K562 (cell line): Measurements from ENCODE around the gene PHF21A. TPM values are rescaled to one million over a fixed set of nuclear protein-coding genes. Genes with fewer than 3 reads are reported as not detected.

ENCODE experiments used
- BRCA1 ChIP-seq, 2 experiments: fragments of 450-650 bp in 1 of 2; sonication (generic) in 1 of 2; formaldehyde crosslinking in 1 of 2; IDR thresholded peaks; 2 replicates each; pipeline versions ENCODE4 v1.5.0 to v1.6.1; 2017 to 2020; ENCODE audit warnings: mild to moderate bottlenecking in 1 of 2, missing genetic modification reagents in 1 of 2
- CEBPB ChIP-seq: fragments of 450-650 bp; IDR thresholded peaks from 2 replicates; pipeline ENCODE4 v1.6.1; 2016; ENCODE audit warnings: missing genetic modification characterization, missing compliant biosample characterization
- CEBPG ChIP-seq, 3 experiments: fragments of 200-800 bp in 1 of 3; sonication (Bioruptor generic) in 1 of 3; sonication (generic) in 1 of 3; formaldehyde crosslinking in 1 of 3; IDR thresholded peaks in 2 of 3; conservative IDR thresholded peaks in 1 of 3; 2 replicates each; pipeline versions ENCODE4 v1.6.1 to v1.8.0; 2016 to 2022; ENCODE audit warnings: missing compliant biosample characterization in 2 of 3, missing genetic modification characterization in 2 of 3, mild to moderate bottlenecking in 1 of 3, missing genetic modification reagents in 1 of 3
- E2F5 ChIP-seq: sonication (generic); formaldehyde crosslinking; IDR thresholded peaks from 2 replicates; pipeline ENCODE4 v1.8.0; 2022; ENCODE audit warnings: mild to moderate bottlenecking, missing genetic modification reagents
- ELF2 ChIP-seq: fragments of 250-450 bp; sonication (Bioruptor Pico); IDR thresholded peaks from 2 replicates; pipeline ENCODE4 v1.5.0; 2021; ENCODE audit warnings: mild to moderate bottlenecking
- EP300 ChIP-seq: IDR thresholded peaks from 2 replicates; pipeline ENCODE4 v1.6.1; 2012; ENCODE audit warnings: low read length, improper control_type of control experiment
- ETV6 ChIP-seq, 3 experiments: fragments of 150-350 bp in 1 of 3; sonication (generic) in 1 of 3; formaldehyde crosslinking in 1 of 3; IDR thresholded peaks; 2 replicates each; pipeline versions ENCODE4 v1.6.1 to v1.8.0; 2014 to 2022; ENCODE audit warnings: borderline replicate concordance in 2 of 3, low read depth in 2 of 3, antibody characterized with exemption in 1 of 3, low read length in 1 of 3, mild to moderate bottlenecking in 1 of 3, missing genetic modification reagents in 1 of 3
- HES1 ChIP-seq: fragments of 450-650 bp; IDR thresholded peaks from 2 replicates; pipeline ENCODE4 v1.6.1; 2016; ENCODE audit warnings: low read depth, mild to moderate bottlenecking, moderate library complexity
- ILF3 ChIP-seq: fragments of 450-650 bp; IDR thresholded peaks from 2 replicates; pipeline ENCODE4 v1.6.1; 2018; ENCODE audit warnings: antibody characterized with exemption, mild to moderate bottlenecking, moderate library complexity, borderline replicate concordance
- SMC3 ChIP-seq: conservative IDR thresholded peaks from 2 replicates; pipeline ENCODE4 v1.6.1; 2011; ENCODE audit warnings: low read depth, low read length, improper control_type of control experiment; ENCODE audit not compliant: insufficient read depth
- TRIM24 ChIP-seq, 2 experiments: fragments of 450-650 bp; IDR thresholded peaks; 2 replicates each; pipeline ENCODE4 v1.6.1; 2016
- ZNF146 ChIP-seq: IDR thresholded peaks from one replicate; pipeline ENCODE4 v1.6.1; 2018; ENCODE audit warnings: missing compliant biosample characterization; ENCODE audit not compliant: unreplicated experiment
- ZNF197 ChIP-seq: fragments of 200-800 bp; sonication (Bioruptor generic); IDR thresholded peaks from 2 replicates; pipeline ENCODE4 v1.6.1; 2016; ENCODE audit warnings: low read depth, missing genetic modification characterization, missing compliant biosample characterization
- ZNF76 ChIP-seq: fragments of 250-450 bp; sonication (Bioruptor Pico); IDR thresholded peaks from 2 replicates; pipeline ENCODE4 v1.4.0; 2020; ENCODE audit warnings: mild to moderate bottlenecking, moderate library complexity, borderline replicate concordance
- ZNF766 ChIP-seq: fragments of 200-800 bp; sonication (Bioruptor generic); conservative IDR thresholded peaks from 2 replicates; pipeline ENCODE4 v1.6.1; 2016; ENCODE audit warnings: missing genetic modification characterization, missing compliant biosample characterization
- polyA plus RNA-seq, 8 experiments: library from polyadenylated mRNA; depleted of rRNA in 4 of 8; stranded (reverse) in 5 of 8; unstranded in 3 of 8; fragments of >200 nt; fragmentation: Nextera tagmentation in 2 of 8; fragmentation: Illumina TruSeq in 1 of 8; extraction: Ambion mirVana in 2 of 8; extraction: Trizol in 1 of 8; gene quantifications; 2 replicates each; pipeline versions ENCODE4 v1.2.1 to v1.2.3, GENCODE V29; 2011 to 2014; ENCODE audit warnings: inconsistent platforms in 1 of 8, missing spikeins in 1 of 8
- total RNA-seq, 7 experiments: library from RNA; depleted of rRNA in 6 of 7; stranded (reverse); fragments of >200 nt in 6 of 7; fragmentation: Illumina TruSeq in 2 of 7; extraction: Trizol in 2 of 7; gene quantifications; 2 replicates each; pipeline versions ENCODE4 v1.2.1 to v1.2.3, GENCODE V29; 2011 to 2021; ENCODE audit warnings: low replicate concordance in 1 of 7
- TF ChIP-seq, protein P1 (sequence below): fragments of 450-650 bp; formaldehyde crosslinking; IDR thresholded peaks from 2 replicates; pipeline ENCODE4 v1.4.0; 2022; ENCODE audit warnings: mild to moderate bottlenecking, moderate library complexity
- TF ChIP-seq, protein P2 (sequence below): fragments of 250-450 bp; sonication (Bioruptor Pico); IDR thresholded peaks from 2 replicates; pipeline ENCODE4 v1.5.0; 2021; ENCODE audit warnings: mild to moderate bottlenecking, moderate library complexity

PHF21A gene
- total and polyA plus RNA-seq, 9 of the 15 experiments (the other 6 are each of a cell fraction or from before 2014, with no cell fraction given), result 1.5 to 32.4 (median 10.7) TPM

DNA sequence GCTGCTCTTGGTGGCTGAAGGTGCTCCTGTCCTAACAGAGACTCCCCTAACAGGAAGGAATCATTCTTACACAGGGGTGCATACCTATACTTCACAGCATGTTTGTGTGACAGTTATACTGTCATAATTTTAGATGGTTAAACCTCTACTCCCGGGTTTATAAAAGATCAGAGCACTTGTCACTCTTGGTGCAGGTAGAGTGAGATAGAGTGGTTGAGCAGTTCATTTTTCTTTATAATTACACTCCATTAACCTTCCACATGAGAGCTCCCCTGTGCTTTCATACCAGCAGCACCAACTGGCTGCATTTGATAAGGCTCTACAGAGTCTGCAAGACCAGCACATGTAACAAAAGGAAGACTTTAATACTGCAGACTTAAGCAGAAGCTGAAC, 125.9 kb downstream of the PHF21A start (continued):
- TF ChIP-seq E2F5 (CRISPR knock-in tag) (no peak), ZNF197 (no peak), CEBPG (CRISPR knock-in tag; IDR thresholded peaks at IDR 0.05) (no peak), CEBPG (tag; conservative IDR thresholded peaks at IDR 0.05 in 1 of 2, IDR thresholded peaks at IDR 0.05 in 1 of 2) (no peak), TRIM24 (IDR thresholded peaks at IDR 0.05) (peak in 1 of 2 experiments; percentile 42; a peak in 3 of 4 replicates), ILF3 (no peak), CEBPB (tag) (no peak), ZNF146 (CRISPR knock-in tag) (no peak), ZNF76 (CRISPR knock-in tag) (no peak), EP300 (peak; percentile 81), BRCA1 (IDR thresholded peaks at IDR 0.05) (no peak), BRCA1 (CRISPR knock-in tag; IDR thresholded peaks at IDR 0.05) (no peak), ELF2 (CRISPR knock-in tag) (no peak), ZNF766 (CRISPR knock-in tag) (no peak), SMC3 (no peak), HES1 (no peak), ETV6 (IDR thresholded peaks at IDR 0.05; ENCODE audit: borderline replicate concordance in 1 of 2, low read depth in 2 of 2, low read length in 1 of 2) (no peak), ETV6 (CRISPR knock-in tag; IDR thresholded peaks at IDR 0.05; ENCODE audit: borderline replicate concordance) (no peak)
- TF ChIP-seq, protein P1, sequence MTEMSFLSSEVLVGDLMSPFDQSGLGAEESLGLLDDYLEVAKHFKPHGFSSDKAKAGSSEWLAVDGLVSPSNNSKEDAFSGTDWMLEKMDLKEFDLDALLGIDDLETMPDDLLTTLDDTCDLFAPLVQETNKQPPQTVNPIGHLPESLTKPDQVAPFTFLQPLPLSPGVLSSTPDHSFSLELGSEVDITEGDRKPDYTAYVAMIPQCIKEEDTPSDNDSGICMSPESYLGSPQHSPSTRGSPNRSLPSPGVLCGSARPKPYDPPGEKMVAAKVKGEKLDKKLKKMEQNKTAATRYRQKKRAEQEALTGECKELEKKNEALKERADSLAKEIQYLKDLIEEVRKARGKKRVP, result no peak
- TF ChIP-seq, protein P2, sequence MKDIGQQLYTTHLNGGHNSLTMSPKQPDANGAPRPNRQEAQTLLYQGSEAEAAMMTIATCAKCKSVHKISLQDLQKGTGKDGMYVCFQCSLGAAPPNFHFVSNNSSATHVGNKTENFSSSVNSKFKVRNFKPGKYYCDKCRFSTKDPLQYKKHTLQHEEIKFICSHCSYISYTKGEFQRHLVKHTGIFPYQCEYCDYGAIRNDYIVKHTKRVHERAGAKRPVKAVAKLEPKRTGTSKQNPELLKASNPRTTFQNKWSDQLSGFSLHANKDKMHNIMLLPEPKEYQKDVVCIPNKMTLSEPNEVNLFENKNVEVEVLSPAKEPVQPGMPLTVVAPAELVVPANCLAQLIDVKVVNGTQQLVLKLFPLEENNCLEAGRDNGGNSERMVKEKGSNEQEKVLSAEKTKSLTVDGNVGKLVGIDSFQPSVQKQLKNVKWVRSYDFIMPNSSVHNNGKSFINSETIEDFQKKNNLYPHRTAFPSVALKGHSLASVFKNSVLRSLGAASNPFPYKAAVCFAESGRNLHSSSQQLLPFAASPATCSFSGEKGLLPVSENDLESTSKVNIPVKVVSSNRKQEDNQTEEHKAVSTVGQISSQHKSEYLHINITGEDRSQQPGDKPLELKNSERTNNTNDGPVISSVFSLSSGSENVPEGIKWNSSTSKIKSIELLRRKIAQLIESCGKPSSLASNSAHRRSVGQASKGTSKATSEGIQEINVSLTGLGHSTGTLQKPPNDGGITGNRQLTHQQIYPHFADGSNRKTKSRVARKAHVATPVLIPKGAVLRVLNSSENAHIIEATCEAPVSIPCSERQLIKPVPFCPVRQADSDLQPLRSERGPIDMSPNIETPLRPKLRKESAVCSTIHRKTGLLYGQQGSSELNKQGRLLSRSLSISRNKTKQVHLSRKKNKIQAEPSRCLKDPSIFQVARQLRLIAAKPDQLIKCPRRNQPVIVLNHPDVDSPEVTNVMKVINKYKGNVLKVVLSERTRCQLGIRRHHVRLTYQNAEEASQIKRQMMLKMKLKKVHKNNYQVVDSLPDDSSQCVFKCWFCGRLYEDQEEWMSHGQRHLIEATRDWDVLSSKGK, result no peak
